A673 (cell line): ENCODE data around the gene NDC1. TPM values are rescaled to one million over a fixed set of nuclear protein-coding genes. Genes with fewer than 3 reads are reported as not detected.

ENCODE experiments used
- BruUV-seq: library from RNA; stranded (reverse); fragments of 400-500 nt; replicated peaks from 2 replicates; lab custom pipeline; 2021; lab: Mats Ljungman, UMichigan
- CTCF ChIA-PET: fragments of 300-600 bp; sonication (Branson Sonifier 250); formaldehyde crosslinking; loops from one replicate; lab custom pipeline; 2022; ENCODE audit warnings: antibody characterized with exemption; lab: Charles Lee
- POLR2A ChIA-PET: fragments of 300-600 bp; sonication (Branson Sonifier 250); formaldehyde crosslinking; loops from one replicate; lab custom pipeline; 2022; ENCODE audit warnings: antibody characterized with exemption; ENCODE audit not compliant: low non-redundant PET; lab: Charles Lee
- DNase-seq: peaks from one replicate; pipeline ENCODE4 v3.0.0-alpha.2; 2015; ENCODE audit warnings: low spot score
- H3K27ac ChIP-seq: fragments of 200-600 bp; sonication (generic); 2 replicates; pipeline ENCODE4 v1.5.1; 2016; ENCODE audit warnings: mixed run types, low read depth, mild to moderate bottlenecking, mixed read lengths, antibody characterized with exemption, low read length; ENCODE audit not compliant: poor library complexity, severe bottlenecking
- H3K27me3 ChIP-seq: fragments of 200-600 bp; sonication (generic); replicated peaks from 2 replicates; pipeline ENCODE4 v1.6.1; 2017; ENCODE audit warnings: mixed run types, low read depth, mild to moderate bottlenecking, mixed read lengths, antibody characterized with exemption, low read length; ENCODE audit not compliant: insufficient read depth, poor library complexity
- H3K36me3 ChIP-seq: fragments of 200-600 bp; sonication (generic); 2 replicates; pipeline ENCODE4 v1.6.1; 2016; ENCODE audit warnings: mixed run types, mild to moderate bottlenecking, mixed read lengths, antibody characterized with exemption, low read length; ENCODE audit not compliant: insufficient read depth, poor library complexity, severe bottlenecking
- H3K4me1 ChIP-seq: fragments of 200-600 bp; sonication (generic); 2 replicates; pipeline ENCODE4 v1.6.1; 2017; ENCODE audit warnings: mixed run types, mild to moderate bottlenecking, mixed read lengths, antibody characterized with exemption, low read length; ENCODE audit not compliant: insufficient read depth, poor library complexity, severe bottlenecking
- H3K4me3 ChIP-seq: fragments of 200-600 bp; sonication (generic); 2 replicates; pipeline ENCODE4 v1.5.1; 2016; ENCODE audit warnings: low read depth, mixed run types, mild to moderate bottlenecking, mixed read lengths, low read length; ENCODE audit not compliant: poor library complexity, severe bottlenecking
- H3K9me3 ChIP-seq: fragments of 200-600 bp; sonication (generic); 2 replicates; pipeline ENCODE4 v1.6.1; 2016; ENCODE audit warnings: mixed run types, low read depth, mild to moderate bottlenecking, mixed read lengths, antibody characterized with exemption, low read length; ENCODE audit not compliant: poor library complexity, severe bottlenecking
- CTCF ChIP-seq: fragments of 300-800, 200-600 bp; sonication (generic); conservative IDR thresholded peaks from 2 replicates; pipeline ENCODE4 v1.5.1; 2017; ENCODE audit warnings: low read depth, mild to moderate bottlenecking, antibody characterized with exemption, low read length, moderate library complexity, mixed read lengths
- EZH2 ChIP-seq: fragments of 200-600 bp; sonication (generic); IDR thresholded peaks from 2 replicates; pipeline ENCODE4 v1.6.1; 2017; ENCODE audit warnings: borderline replicate concordance, low read depth, mild to moderate bottlenecking, mixed read lengths, antibody characterized with exemption, low read length; ENCODE audit not compliant: poor library complexity, severe bottlenecking
- intact Hi-C: fragments of 100-400 bp; cut with micrococcal nuclease; formaldehyde crosslinking; loops from one replicate; pipeline ENCODE4 v1.10.0; 2022; ENCODE audit not compliant: unreplicated experiment
- total RNA-seq: library from RNA; stranded (reverse); gene quantifications from 2 replicates; pipeline ENCODE4 v1.2.3, GENCODE V29; 2021

Gene NDC1
- total RNA-seq, 1 experiment from 2014 or later: 26.6 TPM

- CTCF ChIA-PET: no interaction called here
- no peaks in the 10 kb centered on the region for H3K27me3 ChIP-seq
Observed at GRCh38 chr1:53729456-53730223, 108.5 kb downstream of the NDC1 start.

GRCh38 chr1:53728702-53729455, 109.2 kb downstream of the NDC1 start:
- CTCF ChIA-PET: no interaction called here
- no TSS peak for BruUV-seq
- no peak overlapping the region for H3K4me3 ChIP-seq
- TF ChIP-seq EZH2 (no peak), CTCF (no peak)
- no peaks in the 10 kb centered on the region for H3K4me1 ChIP-seq
- H3K9me3 ChIP-seq: no peaks in the 10 kb centered on the region
- no peak for DNase-seq
- no peaks in the 10 kb centered on the region for H3K36me3 ChIP-seq
- H3K27me3 ChIP-seq: no peaks in the 10 kb centered on the region
- POLR2A ChIA-PET: no interaction called here
- H3K27ac ChIP-seq: no peak overlapping the region
- intact Hi-C loops: no loop called here

More at GRCh38 chr1:53729456-53730223, 108.5 kb downstream of the NDC1 start:
- BruUV-seq: no TSS peak
- Histone ChIP-seq H3K4me1 (no peaks in the 10 kb centered on the region), H3K27ac (no peak overlapping the region), H3K9me3 (no peaks in the 10 kb centered on the region), H3K4me3 (no peak overlapping the region), H3K36me3 (no peaks in the 10 kb centered on the region)
- POLR2A ChIA-PET: no interaction called here
- TF ChIP-seq CTCF (no peak), EZH2 (no peak)
- no peak for DNase-seq
- intact Hi-C loops: no loop called here

- TF ChIP-seq CTCF: no peak
- TF ChIP-seq EZH2: no peak
- ChIA-PET CTCF (no interaction called here), POLR2A (no interaction called here)
- Histone ChIP-seq H3K27ac (no peak overlapping the region), H3K36me3 (no peaks in the 10 kb centered on the region), H3K9me3 (no peaks in the 10 kb centered on the region), H3K4me1 (no peaks in the 10 kb centered on the region), H3K4me3 (no peak overlapping the region), H3K27me3 (no peaks in the 10 kb centered on the region)
- BruUV-seq: no TSS peak
- DNase-seq: no peak
- intact Hi-C loops: no loop called here
Observed at GRCh38 chr1:53728196-53728595, 109.9 kb downstream of the NDC1 start.
